ENCODE results near the gene SPACA4.

GRCh38 chr19:48613024-48613851 lies 6.7 kb downstream of the SPACA4 start:
- TF ChIP-seq CTCF (IDR thresholded peaks at IDR 0.05; ENCODE audit: low read depth, low read length, poor library complexity, severe bottlenecking) (no peak), EZH2phosphoT487 (IDR thresholded peaks at IDR 0.05; ENCODE audit: borderline replicate concordance, low read length) (no peak)
